SK-N-SH (cell line): Measurements from ENCODE around the gene DDI2.

Source experiments
- GABPA ChIP-seq: IDR thresholded peaks from 2 replicates; pipeline ENCODE4 v1.4.0; 2012; ENCODE audit warnings: low read depth, mild to moderate bottlenecking
- RFX5 ChIP-seq: IDR thresholded peaks from 2 replicates; pipeline ENCODE4 v1.6.1; 2012; ENCODE audit warnings: mild to moderate bottlenecking, improper control_type of control experiment, low read length
- TF ChIP-seq, protein P1 (sequence below): fragments of 200-600 bp; sonication (generic); IDR thresholded peaks from 2 replicates; pipeline ENCODE4 v1.6.1; 2017; ENCODE audit warnings: antibody characterized with exemption, mild to moderate bottlenecking, moderate library complexity

- TF ChIP-seq, protein P1, sequence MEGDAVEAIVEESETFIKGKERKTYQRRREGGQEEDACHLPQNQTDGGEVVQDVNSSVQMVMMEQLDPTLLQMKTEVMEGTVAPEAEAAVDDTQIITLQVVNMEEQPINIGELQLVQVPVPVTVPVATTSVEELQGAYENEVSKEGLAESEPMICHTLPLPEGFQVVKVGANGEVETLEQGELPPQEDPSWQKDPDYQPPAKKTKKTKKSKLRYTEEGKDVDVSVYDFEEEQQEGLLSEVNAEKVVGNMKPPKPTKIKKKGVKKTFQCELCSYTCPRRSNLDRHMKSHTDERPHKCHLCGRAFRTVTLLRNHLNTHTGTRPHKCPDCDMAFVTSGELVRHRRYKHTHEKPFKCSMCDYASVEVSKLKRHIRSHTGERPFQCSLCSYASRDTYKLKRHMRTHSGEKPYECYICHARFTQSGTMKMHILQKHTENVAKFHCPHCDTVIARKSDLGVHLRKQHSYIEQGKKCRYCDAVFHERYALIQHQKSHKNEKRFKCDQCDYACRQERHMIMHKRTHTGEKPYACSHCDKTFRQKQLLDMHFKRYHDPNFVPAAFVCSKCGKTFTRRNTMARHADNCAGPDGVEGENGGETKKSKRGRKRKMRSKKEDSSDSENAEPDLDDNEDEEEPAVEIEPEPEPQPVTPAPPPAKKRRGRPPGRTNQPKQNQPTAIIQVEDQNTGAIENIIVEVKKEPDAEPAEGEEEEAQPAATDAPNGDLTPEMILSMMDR, result no peak
- no peak for TF ChIP-seq RFX5
- TF ChIP-seq GABPA, result no peak
These were observed 73.1 kb downstream of the DDI2 start for GRCh38 chr1:15690317-15690716.
